ENCODE results near the gene RTN4RL1. TPM values are rescaled to one million over a fixed set of nuclear protein-coding genes. Genes with fewer than 3 reads are reported as not detected.

RTN4RL1 gene
- polyA plus RNA-seq, 1 donor (not counting 4 experiments of a cell fraction or from before 2014, with no cell fraction given): 2.3 TPM

DNA sequence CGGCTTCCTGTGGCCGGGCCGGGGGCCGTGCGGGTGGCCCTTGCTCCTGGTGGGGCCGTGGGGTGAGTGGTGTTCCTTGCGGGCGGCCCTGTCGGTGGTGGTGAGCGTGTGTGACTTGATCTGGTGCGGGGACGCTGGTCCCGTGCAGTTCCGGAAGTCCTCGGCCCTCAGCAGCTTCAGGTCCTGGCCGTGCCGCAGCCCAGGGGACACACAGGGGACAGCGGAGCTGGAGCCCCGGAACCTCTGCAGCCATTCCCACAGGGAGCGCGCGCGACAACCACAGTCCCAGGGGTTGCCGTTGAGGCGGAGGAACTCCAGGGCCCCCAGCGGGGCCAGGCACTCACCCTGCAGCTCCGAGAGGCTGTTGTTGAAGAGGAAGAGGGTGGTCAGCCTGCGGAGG lies 88.4 kb downstream of the RTN4RL1 start:
- H3K9me1 ChIP-seq (ENCODE audit: control insufficient read depth, extremely low read depth, insufficient read depth, low read length): no peaks in the 10 kb centered on the region
- H3K4me2 ChIP-seq (ENCODE audit: control insufficient read depth, extremely low read depth, insufficient read depth, low read depth, low read length): no peak overlapping the region
- no peaks in the 10 kb centered on the region for H3K36me3 ChIP-seq (ENCODE audit: control insufficient read depth in 2 of 2, extremely low read depth in 1 of 2, insufficient read depth in 2 of 2, low read length in 2 of 2)
- no peak for DNase-seq (ENCODE audit: low read depth, low spot score)
- H3K27ac ChIP-seq (ENCODE audit: control insufficient read depth, insufficient read depth, low read length): no peak overlapping the region
- H4K20me1 ChIP-seq (ENCODE audit: control insufficient read depth, extremely low read depth, insufficient read depth, low read length): no peaks in the 10 kb centered on the region
- H3K4me3 ChIP-seq (ENCODE audit: control insufficient read depth in 2 of 3, extremely low read depth in 1 of 3, insufficient read depth in 2 of 3, low read depth in 1 of 3, low read length in 3 of 3): no peak overlapping the region
- FAIRE-seq: no peak
- H2AFZ ChIP-seq (ENCODE audit: control insufficient read depth, low read length): no peak overlapping the region
- no peaks in the 10 kb centered on the region for H3K79me2 ChIP-seq (ENCODE audit: control insufficient read depth, insufficient read depth, low read length)
- H3K9me3 ChIP-seq (ENCODE audit: control insufficient read depth, low read depth, low read length): no peaks in the 10 kb centered on the region
- no peak overlapping the region for H3K9ac ChIP-seq (ENCODE audit: control insufficient read depth, extremely low read depth, insufficient read depth, low read length)
- dilution Hi-C loops (cut with MboI; ENCODE audit: extremely low pct_ligation_motif_present, low sequenced_read_pairs): no loop called here
- TF ChIP-seq, protein P1, sequence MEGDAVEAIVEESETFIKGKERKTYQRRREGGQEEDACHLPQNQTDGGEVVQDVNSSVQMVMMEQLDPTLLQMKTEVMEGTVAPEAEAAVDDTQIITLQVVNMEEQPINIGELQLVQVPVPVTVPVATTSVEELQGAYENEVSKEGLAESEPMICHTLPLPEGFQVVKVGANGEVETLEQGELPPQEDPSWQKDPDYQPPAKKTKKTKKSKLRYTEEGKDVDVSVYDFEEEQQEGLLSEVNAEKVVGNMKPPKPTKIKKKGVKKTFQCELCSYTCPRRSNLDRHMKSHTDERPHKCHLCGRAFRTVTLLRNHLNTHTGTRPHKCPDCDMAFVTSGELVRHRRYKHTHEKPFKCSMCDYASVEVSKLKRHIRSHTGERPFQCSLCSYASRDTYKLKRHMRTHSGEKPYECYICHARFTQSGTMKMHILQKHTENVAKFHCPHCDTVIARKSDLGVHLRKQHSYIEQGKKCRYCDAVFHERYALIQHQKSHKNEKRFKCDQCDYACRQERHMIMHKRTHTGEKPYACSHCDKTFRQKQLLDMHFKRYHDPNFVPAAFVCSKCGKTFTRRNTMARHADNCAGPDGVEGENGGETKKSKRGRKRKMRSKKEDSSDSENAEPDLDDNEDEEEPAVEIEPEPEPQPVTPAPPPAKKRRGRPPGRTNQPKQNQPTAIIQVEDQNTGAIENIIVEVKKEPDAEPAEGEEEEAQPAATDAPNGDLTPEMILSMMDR (optimal IDR thresholded peaks at IDR 0.05 in 1 of 3, IDR thresholded peaks at IDR 0.05 in 1 of 3, conservative IDR thresholded peaks at IDR 0.05 in 1 of 3; ENCODE audit: extremely low read depth in 1 of 3, insufficient read depth in 2 of 3, low read length in 3 of 3): no peak
- TF ChIP-seq EZH2 (IDR thresholded peaks at IDR 0.05; ENCODE audit: low read length): no peak
- no peaks in the 10 kb centered on the region for H3K27me3 ChIP-seq (ENCODE audit: control insufficient read depth, extremely low read depth, insufficient read depth, low read length)
- no peaks in the 10 kb centered on the region for H3K4me1 ChIP-seq (ENCODE audit: control insufficient read depth, extremely low read depth, insufficient read depth, low read length)

DNA sequence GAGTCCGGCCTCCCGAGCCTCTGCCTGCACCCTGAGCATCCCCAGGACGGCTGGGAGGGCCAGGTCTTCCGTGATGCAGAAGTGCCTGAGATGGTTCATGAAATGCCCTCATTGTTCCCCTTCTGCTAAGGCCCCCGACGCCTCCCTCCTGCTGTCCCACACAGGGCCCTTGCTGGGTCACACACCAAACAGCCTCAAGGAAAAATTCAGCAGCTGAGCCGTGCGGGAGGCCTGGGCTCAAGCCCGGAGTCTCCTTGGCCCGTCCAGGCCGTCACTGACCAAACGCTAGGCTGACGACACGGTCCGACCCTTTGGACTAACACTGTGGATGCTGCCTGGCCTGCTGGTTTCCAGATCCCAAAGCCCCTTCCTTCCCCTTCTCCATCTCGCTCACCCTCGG lies 90.2 kb downstream of the RTN4RL1 start:
- H3K4me1 ChIP-seq (ENCODE audit: control insufficient read depth, extremely low read depth, insufficient read depth, low read length): no peaks in the 10 kb centered on the region
- no peaks in the 10 kb centered on the region for H3K9me1 ChIP-seq (ENCODE audit: control insufficient read depth, extremely low read depth, insufficient read depth, low read length)
- no peak for DNase-seq (ENCODE audit: low read depth, low spot score)
- dilution Hi-C loops (cut with MboI; ENCODE audit: extremely low pct_ligation_motif_present, low sequenced_read_pairs): no loop called here
- H3K9ac ChIP-seq (ENCODE audit: control insufficient read depth, extremely low read depth, insufficient read depth, low read length): no peak overlapping the region
- no peaks in the 10 kb centered on the region for H4K20me1 ChIP-seq (ENCODE audit: control insufficient read depth, extremely low read depth, insufficient read depth, low read length)
- no peak overlapping the region for H3K4me3 ChIP-seq (ENCODE audit: control insufficient read depth in 2 of 3, extremely low read depth in 1 of 3, insufficient read depth in 2 of 3, low read depth in 1 of 3, low read length in 3 of 3)
- H3K79me2 ChIP-seq (ENCODE audit: control insufficient read depth, insufficient read depth, low read length): no peaks in the 10 kb centered on the region
- no peaks in the 10 kb centered on the region for H3K36me3 ChIP-seq (ENCODE audit: control insufficient read depth in 2 of 2, extremely low read depth in 1 of 2, insufficient read depth in 2 of 2, low read length in 2 of 2)
- no peak overlapping the region for H3K27ac ChIP-seq (ENCODE audit: control insufficient read depth, insufficient read depth, low read length)
- H3K27me3 ChIP-seq (ENCODE audit: control insufficient read depth, extremely low read depth, insufficient read depth, low read length): no peaks in the 10 kb centered on the region
- H2AFZ ChIP-seq (ENCODE audit: control insufficient read depth, low read length): no peak overlapping the region
- no peak overlapping the region for H3K4me2 ChIP-seq (ENCODE audit: control insufficient read depth, extremely low read depth, insufficient read depth, low read depth, low read length)
- H3K9me3 ChIP-seq (ENCODE audit: control insufficient read depth, low read depth, low read length): no peaks in the 10 kb centered on the region
- TF ChIP-seq, protein P1 (optimal IDR thresholded peaks at IDR 0.05 in 1 of 3, IDR thresholded peaks at IDR 0.05 in 1 of 3, conservative IDR thresholded peaks at IDR 0.05 in 1 of 3; ENCODE audit: extremely low read depth in 1 of 3, insufficient read depth in 2 of 3, low read length in 3 of 3): no peak
- TF ChIP-seq EZH2 (IDR thresholded peaks at IDR 0.05; ENCODE audit: low read length): no peak
- FAIRE-seq: no peak

All from keratinocyte (primary cell).